ENCODE measurements around the gene RLF.

DNA sequence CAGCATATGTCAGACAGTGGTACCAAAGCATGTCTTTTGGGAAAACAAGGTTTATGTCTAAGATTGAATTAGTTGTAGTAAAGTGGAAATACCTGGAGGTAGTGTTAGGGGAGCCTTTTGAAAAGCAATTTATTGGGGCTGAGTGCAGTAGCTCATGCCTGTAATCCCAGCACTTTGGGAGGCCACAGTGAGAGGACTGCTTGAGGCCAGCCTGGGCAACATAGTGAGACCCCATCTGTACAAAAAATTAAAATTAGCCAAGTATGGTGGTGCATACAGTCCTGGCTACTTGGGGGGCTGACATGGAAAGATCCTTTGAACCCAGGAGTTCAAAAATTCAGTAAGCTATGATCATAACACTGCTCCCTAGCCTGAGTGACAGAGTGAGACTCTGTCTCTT is 104.1 kb downstream of the RLF start:
- TF ChIP-seq, protein P1, sequence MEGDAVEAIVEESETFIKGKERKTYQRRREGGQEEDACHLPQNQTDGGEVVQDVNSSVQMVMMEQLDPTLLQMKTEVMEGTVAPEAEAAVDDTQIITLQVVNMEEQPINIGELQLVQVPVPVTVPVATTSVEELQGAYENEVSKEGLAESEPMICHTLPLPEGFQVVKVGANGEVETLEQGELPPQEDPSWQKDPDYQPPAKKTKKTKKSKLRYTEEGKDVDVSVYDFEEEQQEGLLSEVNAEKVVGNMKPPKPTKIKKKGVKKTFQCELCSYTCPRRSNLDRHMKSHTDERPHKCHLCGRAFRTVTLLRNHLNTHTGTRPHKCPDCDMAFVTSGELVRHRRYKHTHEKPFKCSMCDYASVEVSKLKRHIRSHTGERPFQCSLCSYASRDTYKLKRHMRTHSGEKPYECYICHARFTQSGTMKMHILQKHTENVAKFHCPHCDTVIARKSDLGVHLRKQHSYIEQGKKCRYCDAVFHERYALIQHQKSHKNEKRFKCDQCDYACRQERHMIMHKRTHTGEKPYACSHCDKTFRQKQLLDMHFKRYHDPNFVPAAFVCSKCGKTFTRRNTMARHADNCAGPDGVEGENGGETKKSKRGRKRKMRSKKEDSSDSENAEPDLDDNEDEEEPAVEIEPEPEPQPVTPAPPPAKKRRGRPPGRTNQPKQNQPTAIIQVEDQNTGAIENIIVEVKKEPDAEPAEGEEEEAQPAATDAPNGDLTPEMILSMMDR (optimal IDR thresholded peaks at IDR 0.05 in 1 of 3, IDR thresholded peaks at IDR 0.05 in 1 of 3, conservative IDR thresholded peaks at IDR 0.05 in 1 of 3; ENCODE audit: extremely low read depth in 1 of 3, insufficient read depth in 2 of 3, low read length in 3 of 3) = no peak
- TF ChIP-seq EZH2 (IDR thresholded peaks at IDR 0.05; ENCODE audit: low read length) = no peak
